Measurements from ENCODE around the gene MAP6D1.
A peak's percentile ranks its signal among the peaks of the same experiment; 100 is the strongest.
"Not testable (repeated sequence)": the region's sequence is repeated elsewhere in the genome, so short reads cannot be mapped to it uniquely, and the experiment has no call there.

The MAP6D1 gene

DNA sequence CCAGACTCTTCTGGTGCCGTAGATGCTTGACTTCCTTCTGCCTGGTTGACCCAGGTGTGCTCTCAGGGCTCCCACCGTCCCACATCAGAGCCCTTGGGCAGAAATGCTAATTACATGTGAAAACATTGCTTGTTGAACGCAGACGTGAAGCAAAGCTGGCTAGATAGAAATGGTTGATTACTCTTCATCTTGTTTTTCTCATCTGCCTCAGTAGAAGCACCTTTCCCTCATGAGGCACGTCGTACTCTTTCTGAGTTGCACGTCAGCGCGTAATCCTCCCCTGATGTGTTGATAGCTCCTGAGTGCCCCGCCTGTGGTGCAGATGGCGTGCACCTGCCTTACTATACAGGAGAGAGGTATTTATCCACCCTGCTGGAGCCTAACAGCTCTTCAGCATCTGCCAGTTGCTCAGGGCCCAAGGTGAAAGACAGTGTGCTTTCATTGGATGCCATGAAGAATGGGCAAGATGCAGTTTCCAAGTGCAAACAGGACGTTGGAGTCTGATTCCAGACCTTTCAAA, 18.1 kb downstream of the MAP6D1 start:
- no peak for DNase-seq
- ATAC-seq (replicated peaks), result no peak
- Mint-ChIP-seq H3K4me3 (no peak overlapping the region), H3K9me3 (no peaks in the 10 kb centered on the region), H3K27me3 (no peaks in the 10 kb centered on the region), H3K4me1 (ENCODE audit: low read depth in 2 of 2) (no peaks in the 10 kb centered on the region), H3K36me3 (ENCODE audit: insufficient read depth) (peaks cover 44% of the 10 kb centered on the region), H3K27ac (peak overlapping the region in 1 of 2 donors; percentile 30)

DNA sequence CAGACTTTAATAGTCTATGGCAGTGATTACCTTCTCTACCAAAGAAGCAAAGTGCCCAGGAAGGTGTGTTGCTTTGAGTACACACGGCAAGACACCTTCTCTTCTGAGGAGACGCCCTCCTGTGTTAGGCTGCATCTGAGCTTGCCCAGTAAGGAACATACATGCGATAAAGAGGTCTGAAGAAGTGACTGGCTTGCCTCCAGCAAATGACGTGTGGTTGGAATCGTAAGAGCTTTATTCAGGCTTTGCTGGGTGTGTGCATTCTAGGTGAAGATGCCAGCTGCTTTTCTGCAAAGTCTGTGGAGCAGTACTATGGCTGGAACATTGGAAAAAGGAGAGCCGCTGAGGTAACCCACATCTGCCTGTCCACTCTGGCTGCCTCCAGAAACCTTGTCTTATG, 22.4 kb downstream of the MAP6D1 start:
- Mint-ChIP-seq H3K27me3 (no peaks in the 10 kb centered on the region), H3K4me3 (no peak overlapping the region), H3K36me3 (ENCODE audit: insufficient read depth) (peaks cover 58% of the 10 kb centered on the region), H3K27ac (peak overlapping the region in 1 of 2 donors; percentile 46), H3K4me1 (ENCODE audit: low read depth in 2 of 2) (no peaks in the 10 kb centered on the region), H3K9me3 (no peaks in the 10 kb centered on the region)
- DNase-seq (no peak), ATAC-seq (replicated peaks) (no peak)

DNA sequence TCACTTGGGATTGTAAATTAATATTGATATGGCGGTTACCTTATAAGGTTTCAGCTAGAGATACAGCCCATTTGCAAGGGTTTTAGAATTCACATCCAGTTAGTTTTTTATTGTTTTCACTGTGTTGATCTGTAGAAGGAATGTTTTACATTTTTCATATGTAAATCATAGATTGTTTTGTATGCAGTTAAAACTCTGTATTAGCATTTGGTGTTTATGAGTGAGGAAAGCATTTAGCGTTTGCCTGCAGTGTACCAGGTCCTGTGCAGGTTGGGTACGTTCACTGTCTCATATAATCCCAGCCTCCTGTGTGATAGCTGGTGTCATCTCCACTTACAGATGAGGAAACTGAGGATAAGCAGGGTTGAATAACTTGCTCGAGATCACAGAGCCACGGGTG, 23.8 kb downstream of the MAP6D1 start:
- Mint-ChIP-seq H3K27me3 (no peaks in the 10 kb centered on the region), H3K36me3 (ENCODE audit: insufficient read depth) (peaks cover 59% of the 10 kb centered on the region), H3K4me3 (no peak overlapping the region), H3K4me1 (ENCODE audit: low read depth in 2 of 2) (no peaks in the 10 kb centered on the region), H3K27ac (no peak overlapping the region), H3K9me3 (no peaks in the 10 kb centered on the region)
- ATAC-seq (replicated peaks) (no peak), DNase-seq (no peak)

DNA sequence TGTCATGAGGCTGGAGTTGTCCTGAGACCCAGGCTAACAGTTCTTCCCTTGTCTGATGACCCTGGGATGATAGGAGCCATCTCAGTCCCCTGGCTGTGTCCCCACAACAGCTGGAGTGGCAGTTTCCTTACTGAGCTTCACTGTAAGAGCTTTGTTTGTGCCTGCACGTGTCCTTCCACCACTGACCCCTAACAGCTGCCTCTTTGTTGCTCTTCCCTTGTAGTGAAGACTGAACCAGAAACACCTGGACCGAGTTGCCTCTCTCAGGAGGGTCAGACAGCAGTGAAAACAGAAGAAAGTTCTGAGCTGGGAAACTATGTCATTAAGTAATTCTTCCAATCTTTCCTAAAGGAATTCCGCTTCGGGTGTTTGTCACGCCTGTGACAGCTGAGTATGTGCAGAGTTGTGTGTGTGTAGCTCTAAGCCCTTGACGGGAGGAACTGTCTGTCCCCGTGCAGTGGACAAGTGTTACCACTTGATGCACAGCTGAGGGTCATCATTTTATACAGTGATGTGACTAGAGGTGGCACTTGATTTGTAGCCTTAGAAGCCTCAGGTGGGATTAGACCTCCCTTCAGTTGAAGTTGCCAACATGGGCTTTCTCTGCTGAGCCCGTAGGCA, 25.0 kb downstream of the MAP6D1 start:
- ATAC-seq (replicated peaks) (no peak), DNase-seq (no peak)
- Mint-ChIP-seq H3K4me1 (ENCODE audit: low read depth in 2 of 2) (no peaks in the 10 kb centered on the region), H3K4me3 (no peak overlapping the region), H3K27me3 (no peaks in the 10 kb centered on the region), H3K36me3 (ENCODE audit: insufficient read depth) (peaks cover 63% of the 10 kb centered on the region), H3K9me3 (no peaks in the 10 kb centered on the region), H3K27ac (no peak overlapping the region)

DNA sequence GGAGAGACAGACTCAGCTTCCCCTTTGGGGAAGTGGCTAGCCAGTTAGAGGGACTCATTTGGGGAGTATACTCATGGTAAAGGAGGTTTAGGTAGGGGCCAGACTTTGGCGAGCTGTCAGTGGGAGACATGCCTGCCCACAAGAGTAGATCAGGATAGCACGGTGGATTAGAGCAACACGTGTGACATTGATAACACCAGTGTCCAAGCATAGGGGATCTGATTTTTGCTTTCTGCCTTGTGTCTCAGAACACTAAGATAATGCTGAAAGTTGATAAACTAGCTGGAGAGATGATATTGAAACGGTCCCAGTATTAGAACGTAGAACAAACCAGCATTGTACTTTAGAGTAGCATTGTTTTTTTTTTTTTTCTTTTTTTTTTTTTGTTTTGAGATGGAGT, 25.9 kb downstream of the MAP6D1 start:
- ATAC-seq (replicated peaks) (no peak), DNase-seq (no peak)
- Mint-ChIP-seq H3K27ac (peak overlapping the region in 1 of 2 donors; percentile 27), H3K36me3 (ENCODE audit: insufficient read depth) (peaks cover 58% of the 10 kb centered on the region), H3K9me3 (no peaks in the 10 kb centered on the region), H3K27me3 (no peaks in the 10 kb centered on the region), H3K4me3 (no peak overlapping the region), H3K4me1 (ENCODE audit: low read depth in 2 of 2) (no peaks in the 10 kb centered on the region)

DNA sequence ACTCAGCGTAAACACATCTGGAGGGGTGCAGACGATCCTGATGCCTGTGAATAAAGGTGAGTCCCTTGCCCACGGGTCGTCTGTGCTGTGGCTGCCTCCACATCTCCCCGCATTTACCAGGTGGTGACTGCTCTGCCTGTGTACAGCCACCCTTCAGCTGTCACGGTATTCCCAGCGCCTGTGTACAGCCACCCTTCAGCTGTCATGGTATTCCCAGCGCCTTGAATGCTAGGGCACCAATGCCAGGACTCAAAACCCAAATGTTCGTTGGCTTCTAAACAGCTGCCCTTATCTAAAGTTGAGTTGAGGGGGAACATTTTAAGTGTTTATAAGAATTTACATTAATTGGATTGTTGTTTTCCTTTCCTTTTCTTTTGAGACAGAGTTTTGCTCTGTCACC, 27.4 kb downstream of the MAP6D1 start:
- Mint-ChIP-seq H3K36me3 (ENCODE audit: insufficient read depth) (peaks cover 55% of the 10 kb centered on the region), H3K4me1 (ENCODE audit: low read depth in 2 of 2) (no peaks in the 10 kb centered on the region), H3K4me3 (no peak overlapping the region), H3K9me3 (no peaks in the 10 kb centered on the region), H3K27me3 (no peaks in the 10 kb centered on the region), H3K27ac (no peak overlapping the region)
- no peak for DNase-seq
- no peak for ATAC-seq (replicated peaks)

DNA sequence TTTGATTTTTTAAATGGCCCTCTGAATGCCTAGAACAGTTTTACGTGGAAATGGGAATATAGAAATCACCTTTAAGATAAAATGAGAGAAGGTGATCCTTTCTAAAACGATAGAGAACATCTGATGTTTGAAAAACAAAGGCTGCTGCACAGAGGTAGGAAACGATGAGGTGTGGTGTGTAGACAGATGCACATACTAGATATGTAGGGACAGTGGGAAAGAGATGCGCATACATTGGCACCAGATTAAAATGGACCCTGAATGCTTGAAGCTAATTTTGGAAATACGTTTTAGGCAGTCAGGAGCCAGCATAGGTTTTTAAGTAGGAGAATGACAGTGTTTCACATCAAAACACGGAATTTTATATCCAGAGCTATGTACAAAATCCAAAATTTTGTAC, 29.0 kb downstream of the MAP6D1 start:
- Mint-ChIP-seq H3K27me3 (no peaks in the 10 kb centered on the region), H3K36me3 (ENCODE audit: insufficient read depth) (peaks cover 43% of the 10 kb centered on the region), H3K9me3 (no peaks in the 10 kb centered on the region), H3K4me1 (ENCODE audit: low read depth in 2 of 2) (no peaks in the 10 kb centered on the region), H3K27ac (peak overlapping the region in 1 of 2 donors; percentile 78), H3K4me3 (no peak overlapping the region)
- DNase-seq (no peak), ATAC-seq (replicated peaks) (no peak)

DNA sequence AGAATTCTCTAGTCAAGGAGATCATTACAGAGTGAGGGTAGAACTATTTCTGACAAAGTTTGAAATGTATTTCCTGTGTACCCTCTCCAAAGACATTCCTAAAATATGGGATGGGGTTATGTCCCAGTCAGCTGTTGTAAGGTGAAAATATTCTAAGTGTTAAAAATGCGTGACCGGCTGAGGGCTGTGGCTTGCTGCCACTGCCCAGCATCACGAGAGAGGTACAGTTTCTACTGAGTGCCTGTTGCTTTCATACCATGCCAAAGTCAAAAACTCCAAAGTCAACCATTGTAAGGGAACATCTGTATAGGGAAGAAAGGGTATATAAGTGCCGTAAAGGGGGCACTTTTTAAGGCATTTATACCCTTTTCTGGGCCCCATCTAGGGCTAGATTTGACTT, 30.9 kb downstream of the MAP6D1 start:
- peaks cover 58% of the 10 kb centered on the region for H3K36me3 Mint-ChIP-seq (ENCODE audit: insufficient read depth)
- H3K4me1 Mint-ChIP-seq (ENCODE audit: low read depth in 2 of 2), result peaks cover 0 to 4% of the 10 kb centered on the region in 2 donors
- ATAC-seq (replicated peaks) (no peak), DNase-seq (no peak)
- H3K27me3 Mint-ChIP-seq, result no peaks in the 10 kb centered on the region
- no peak overlapping the region for H3K4me3 Mint-ChIP-seq
- H3K27ac Mint-ChIP-seq, result no peak overlapping the region
- H3K9me3 Mint-ChIP-seq, result no peaks in the 10 kb centered on the region

DNA sequence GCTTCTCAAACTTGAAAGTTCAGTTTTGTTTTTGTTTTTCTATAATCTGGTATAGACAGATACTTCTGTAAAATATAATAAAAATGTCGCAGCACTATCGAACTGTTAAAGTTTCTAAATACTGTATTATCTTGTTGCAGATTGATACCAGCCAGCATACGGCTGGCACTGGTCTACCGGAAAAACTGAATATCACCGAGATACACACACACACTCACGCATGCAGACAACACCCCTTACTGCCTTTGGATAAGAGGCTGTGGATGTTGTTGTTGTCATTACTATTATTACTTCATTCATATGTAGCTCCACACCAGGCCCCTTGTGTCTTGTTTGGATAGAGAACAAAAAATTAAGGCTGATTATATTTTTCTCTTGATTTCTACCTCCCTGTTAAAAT, 32.4 kb downstream of the MAP6D1 start:
- ATAC-seq (replicated peaks) (no peak), DNase-seq (no peak)
- Mint-ChIP-seq H3K9me3 (no peaks in the 10 kb centered on the region), H3K27me3 (no peaks in the 10 kb centered on the region), H3K4me1 (ENCODE audit: low read depth in 2 of 2) (peaks cover 4 to 9% of the 10 kb centered on the region in 2 donors), H3K27ac (peak overlapping the region in 1 of 2 donors; percentile 35), H3K36me3 (ENCODE audit: insufficient read depth) (peaks cover 53% of the 10 kb centered on the region), H3K4me3 (no peak overlapping the region)

DNA sequence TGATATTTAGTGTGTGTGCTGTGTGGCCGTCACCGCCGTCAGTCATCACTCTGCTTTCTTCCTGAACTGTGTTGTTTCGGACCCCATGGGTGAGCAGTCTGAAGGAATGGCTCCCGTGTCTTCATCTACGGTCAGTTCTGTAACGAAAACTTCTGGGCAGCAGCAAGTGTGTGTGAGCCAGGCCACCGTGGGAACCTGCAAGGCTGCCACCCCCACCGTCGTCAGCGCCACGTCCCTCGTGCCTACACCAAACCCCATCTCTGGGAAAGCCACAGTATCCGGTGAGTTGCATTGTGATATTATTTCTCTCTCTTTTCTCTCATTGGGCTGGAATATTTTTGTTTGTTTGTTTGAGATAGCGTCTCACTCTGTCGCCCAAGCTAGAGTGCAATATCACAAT, 34.7 kb downstream of the MAP6D1 start:
- DNase-seq (no peak), ATAC-seq (replicated peaks) (no peak)
- H3K36me3 Mint-ChIP-seq (ENCODE audit: insufficient read depth), result peaks cover 62% of the 10 kb centered on the region
- H3K27me3 Mint-ChIP-seq, result no peaks in the 10 kb centered on the region
- no peaks in the 10 kb centered on the region for H3K9me3 Mint-ChIP-seq
- H3K27ac Mint-ChIP-seq, result no peak overlapping the region
- peaks cover 4 to 9% of the 10 kb centered on the region in 2 donors for H3K4me1 Mint-ChIP-seq (ENCODE audit: low read depth in 2 of 2)
- H3K4me3 Mint-ChIP-seq, result no peak overlapping the region

DNA sequence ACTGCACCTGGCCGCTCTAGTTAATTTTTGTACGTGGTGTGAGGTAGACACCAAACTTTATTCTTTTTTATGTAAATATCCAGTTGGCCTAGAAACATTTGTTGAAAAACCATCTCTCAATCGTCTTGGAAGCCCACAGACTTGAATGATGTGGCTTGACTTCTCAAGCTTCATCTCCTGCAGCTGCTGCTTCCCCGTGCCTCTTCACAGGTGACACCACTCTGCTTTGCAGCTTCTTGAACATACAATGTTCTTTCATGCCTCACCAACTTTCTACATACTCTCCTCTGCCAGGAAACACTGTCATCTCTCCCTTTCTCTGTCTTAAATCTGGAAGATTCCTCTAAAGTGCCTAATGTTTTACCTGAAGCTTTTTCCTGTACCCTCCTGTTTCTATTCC, 35.6 kb downstream of the MAP6D1 start:
- Mint-ChIP-seq H3K36me3 (ENCODE audit: insufficient read depth) (peaks cover 69% of the 10 kb centered on the region), H3K27me3 (no peaks in the 10 kb centered on the region)
- no peak for ATAC-seq (replicated peaks)

DNA sequence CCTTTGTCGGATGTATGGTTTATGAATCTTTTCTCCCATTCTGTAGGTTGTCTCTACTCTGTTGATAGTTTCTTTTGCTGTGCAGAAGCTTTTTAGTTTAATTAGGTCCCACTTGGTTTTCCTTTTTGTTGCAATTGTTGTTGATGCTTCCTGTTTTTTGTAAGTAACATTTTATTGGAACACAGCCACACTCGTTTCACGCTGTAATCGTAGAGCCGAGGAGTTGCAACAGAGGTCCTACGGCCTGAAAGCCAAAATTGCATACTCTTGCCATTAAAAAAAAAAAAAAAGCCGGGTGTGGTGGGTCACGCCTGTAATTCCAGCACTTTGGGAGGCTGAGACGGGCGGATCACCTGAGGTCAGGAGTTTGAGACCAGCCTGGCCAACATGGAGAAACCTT, 40.9 kb downstream of the MAP6D1 start:
- not testable (repeated sequence) for H3K27me3 Mint-ChIP-seq; H3K9me3 Mint-ChIP-seq; H3K4me1 Mint-ChIP-seq (ENCODE audit: low read depth in 2 of 2); ATAC-seq (replicated peaks); H3K4me3 Mint-ChIP-seq; DNase-seq
- H3K36me3 Mint-ChIP-seq (ENCODE audit: insufficient read depth), result peaks cover 66% of the 10 kb centered on the region
- H3K27ac Mint-ChIP-seq, result peak overlapping the region in 1 of 2 donors; percentile 31

More for the DNA sequence above, 35.6 kb downstream of the MAP6D1 start:
- no peak for DNase-seq
- Mint-ChIP-seq H3K4me1 (ENCODE audit: low read depth in 2 of 2) (peaks cover 4 to 9% of the 10 kb centered on the region in 2 donors), H3K27ac (peak overlapping the region in 1 of 2 donors; percentile 11), H3K4me3 (no peak overlapping the region), H3K9me3 (no peaks in the 10 kb centered on the region)

DNA sequence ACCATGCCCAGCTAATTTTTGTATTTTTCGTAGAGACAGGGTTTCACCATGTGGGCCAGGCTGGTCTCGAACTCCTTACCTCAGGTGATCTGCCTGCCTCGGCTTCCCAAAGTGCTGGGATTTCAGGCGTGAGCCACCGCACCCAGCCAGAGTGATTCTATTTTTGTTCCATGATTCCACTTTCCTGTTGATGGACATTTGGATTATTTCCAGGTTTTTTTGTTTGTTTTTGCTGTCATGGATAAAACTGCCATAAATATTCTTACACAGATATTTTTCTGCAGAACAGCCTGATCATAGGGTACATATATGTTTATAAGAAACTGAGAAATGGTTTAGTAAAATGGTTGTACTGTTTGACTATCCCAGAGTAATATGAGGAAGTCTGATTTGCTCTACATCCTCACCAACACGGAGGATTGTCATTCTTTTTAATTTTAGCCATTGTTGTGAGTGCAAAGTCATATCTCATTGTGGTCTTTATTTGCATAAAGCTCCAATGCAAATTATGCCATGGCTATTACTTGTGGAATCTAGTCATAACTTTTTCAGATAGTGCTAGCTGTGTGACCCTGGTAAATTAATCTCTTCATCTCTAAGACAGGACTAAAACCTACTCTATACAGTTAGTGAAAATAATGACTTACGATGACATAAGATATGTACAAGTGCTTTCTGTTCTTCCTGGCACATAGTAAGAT, 42.7 kb downstream of the MAP6D1 start:
- H3K36me3 Mint-ChIP-seq (ENCODE audit: insufficient read depth), result peaks cover 69% of the 10 kb centered on the region
- no peak for ATAC-seq (replicated peaks)
- H3K27ac Mint-ChIP-seq, result peak overlapping the region in 1 of 2 donors; percentile 20

DNA sequence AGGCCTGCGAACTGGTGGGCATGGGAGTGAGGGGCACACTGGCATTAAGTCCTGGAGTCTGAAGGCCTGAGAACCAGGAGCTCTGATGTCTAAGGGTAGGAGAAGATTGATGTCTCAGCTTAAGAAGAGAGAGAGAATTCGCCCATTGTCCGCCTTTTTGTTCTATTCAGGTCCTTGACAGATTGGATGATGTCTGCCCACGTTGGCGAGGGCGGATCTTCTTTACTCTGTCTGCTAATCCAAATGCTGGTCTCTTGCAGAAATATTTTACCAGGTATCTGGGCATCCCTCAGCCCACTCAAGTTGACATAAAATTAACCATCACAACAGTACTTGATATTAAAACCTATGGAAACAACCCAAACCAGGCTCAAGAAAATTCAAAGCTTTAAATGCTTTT, 44.1 kb downstream of the MAP6D1 start:
- DNase-seq, result no peak
- H3K27ac Mint-ChIP-seq, result no peak overlapping the region
- H3K27me3 Mint-ChIP-seq, result no peaks in the 10 kb centered on the region
- ATAC-seq (replicated peaks), result no peak
- no peaks in the 10 kb centered on the region for H3K4me1 Mint-ChIP-seq (ENCODE audit: low read depth in 2 of 2)
- H3K9me3 Mint-ChIP-seq, result no peaks in the 10 kb centered on the region
- H3K4me3 Mint-ChIP-seq, result no peak overlapping the region
- H3K36me3 Mint-ChIP-seq (ENCODE audit: insufficient read depth), result peaks cover 73% of the 10 kb centered on the region

More for the DNA sequence above, 42.7 kb downstream of the MAP6D1 start:
- H3K27me3 Mint-ChIP-seq, result no peaks in the 10 kb centered on the region
- H3K4me3 Mint-ChIP-seq, result no peak overlapping the region
- H3K4me1 Mint-ChIP-seq (ENCODE audit: low read depth in 2 of 2), result no peaks in the 10 kb centered on the region
- H3K9me3 Mint-ChIP-seq, result no peaks in the 10 kb centered on the region
- DNase-seq, result no peak
